Non-pigmented ciliary epithelial cell (primary cell): ENCODE results near the gene RNF181.
"Not testable (repeated sequence)": the region's sequence is repeated elsewhere in the genome, so short reads cannot be mapped to it uniquely, and the experiment has no call there.

Experiments
- DNase-seq: peaks from one replicate; pipeline ENCODE4 v3.0.0-alpha.2; 2010; ENCODE audit warnings: low read depth

Gene RNF181, protein sequence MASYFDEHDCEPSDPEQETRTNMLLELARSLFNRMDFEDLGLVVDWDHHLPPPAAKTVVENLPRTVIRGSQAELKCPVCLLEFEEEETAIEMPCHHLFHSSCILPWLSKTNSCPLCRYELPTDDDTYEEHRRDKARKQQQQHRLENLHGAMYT

GRCh38 chr2:85595301-85596025 is at the start of gene RNF181:
Gene RNF181 (plus strand): TSS chr2:85595745. CDS start chr2:85595764, 19 bp downstream.
- peak; percentile 98 for DNase-seq

DNA sequence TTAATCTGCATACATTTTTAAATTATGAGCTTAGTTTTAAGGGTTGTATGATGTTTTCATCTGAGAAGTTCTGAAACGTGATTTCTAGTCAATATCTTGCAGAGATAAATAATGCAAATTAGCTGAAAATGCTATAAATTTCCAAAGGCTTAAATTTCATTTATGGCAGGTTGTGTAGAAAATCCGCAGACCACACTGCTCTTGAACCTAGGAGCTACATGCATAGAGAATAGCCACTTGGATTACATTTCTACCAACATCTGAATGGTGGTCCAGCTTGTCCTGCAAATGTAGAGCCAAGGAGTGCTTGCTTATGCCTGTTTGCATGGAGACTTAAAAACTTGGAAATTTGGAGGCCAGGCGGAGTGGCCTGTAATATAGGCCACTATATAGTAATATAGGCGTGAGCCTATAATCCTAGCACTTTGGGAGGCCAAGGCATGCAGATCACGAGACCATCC is 49.7 kb upstream of the RNF181 start:
- no peak for DNase-seq

- DNase-seq, result no peak
Measured at GRCh38 chr2:85547089-85547858, 48.3 kb upstream of the RNF181 start.

DNA sequence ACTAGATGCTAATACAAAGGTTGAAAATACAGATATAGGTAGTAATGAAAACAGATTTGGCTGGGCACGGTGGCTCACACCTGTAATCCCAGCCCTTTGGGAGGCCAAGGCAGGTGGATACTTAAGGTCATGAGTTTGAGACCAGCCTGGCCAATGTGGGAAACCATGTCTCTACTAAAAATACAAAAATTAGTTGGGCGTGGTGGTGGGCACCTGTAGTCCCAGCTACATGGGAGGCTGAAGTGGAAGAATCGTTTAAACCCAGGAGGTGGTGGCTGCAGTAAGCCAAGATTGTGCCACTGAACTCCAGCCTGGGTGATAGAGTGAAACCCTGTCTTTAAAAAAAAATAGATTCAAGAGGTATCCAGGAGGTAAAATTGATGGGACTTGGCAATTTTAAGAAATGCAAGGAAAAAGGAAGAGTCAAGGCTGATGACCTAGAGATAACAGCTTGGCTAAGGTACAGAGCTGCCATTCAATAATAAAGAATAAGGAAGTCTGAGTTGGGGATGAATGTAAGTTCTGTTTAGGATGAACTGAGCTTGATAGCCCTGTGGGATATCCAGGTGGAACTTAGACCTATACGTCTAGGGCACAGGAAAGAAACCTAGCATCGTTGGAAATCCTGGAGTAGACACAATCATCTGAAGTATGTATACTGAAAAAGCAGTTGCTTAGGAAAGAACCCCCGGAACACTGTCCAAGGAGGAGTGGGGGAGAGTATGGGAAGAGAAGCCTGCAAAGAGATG is 47.5 kb upstream of the RNF181 start:
- no peak for DNase-seq

- DNase-seq, result no peak
Measured at GRCh38 chr2:85548608-85548900, 47.0 kb upstream of the RNF181 start.

- DNase-seq, result no peak
Measured at GRCh38 chr2:85549095-85549494, 46.5 kb upstream of the RNF181 start.

GRCh38 chr2:85549826-85550225 is 45.7 kb upstream of the RNF181 start:
- peak; percentile 96 for DNase-seq

DNA sequence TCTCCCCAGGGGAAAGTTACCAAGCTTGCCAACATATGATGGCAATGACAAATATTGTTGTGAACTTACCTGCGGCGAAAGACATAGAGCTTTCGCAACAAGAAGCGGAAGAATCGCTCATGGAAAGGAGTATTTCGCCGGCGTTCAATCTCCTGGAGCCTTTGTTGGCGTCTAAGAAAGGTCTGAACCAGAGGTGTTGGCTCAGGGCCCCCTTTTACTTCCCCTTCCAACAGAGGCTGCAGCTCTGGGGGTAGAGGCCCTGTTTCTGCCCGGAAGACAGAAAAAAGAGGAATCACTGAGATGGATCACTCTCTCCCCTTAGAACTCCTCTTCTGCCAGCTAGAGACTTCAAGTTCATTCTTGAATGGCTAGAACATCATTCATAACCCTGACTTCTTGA is 45.1 kb upstream of the RNF181 start:
- DNase-seq, result no peak

GRCh38 chr2:85551698-85552678 is 43.6 kb upstream of the RNF181 start:
- no peak for DNase-seq

DNA sequence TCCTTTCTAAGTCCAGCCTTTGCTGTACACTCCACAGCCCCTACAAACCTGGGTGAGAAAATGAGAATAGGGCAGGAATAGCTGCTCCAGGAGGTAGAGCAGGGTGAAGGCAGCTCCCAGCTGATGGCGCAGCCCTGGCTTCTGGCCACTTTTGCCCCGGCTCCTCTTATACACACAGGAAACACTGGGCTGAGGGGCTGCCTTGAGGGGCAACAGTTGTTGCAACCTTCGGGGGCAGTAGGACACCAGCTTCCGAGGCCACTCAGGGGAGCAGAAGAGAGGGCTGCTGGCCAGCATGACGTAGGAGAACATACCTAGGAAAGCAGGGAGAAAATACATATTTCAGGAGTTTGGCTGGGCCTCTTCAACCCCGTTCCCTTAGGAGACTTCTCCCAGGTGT is 42.4 kb upstream of the RNF181 start:
- DNase-seq, result no peak

GRCh38 chr2:85554980-85555612 is 40.4 kb upstream of the RNF181 start:
- no peak for DNase-seq

DNA sequence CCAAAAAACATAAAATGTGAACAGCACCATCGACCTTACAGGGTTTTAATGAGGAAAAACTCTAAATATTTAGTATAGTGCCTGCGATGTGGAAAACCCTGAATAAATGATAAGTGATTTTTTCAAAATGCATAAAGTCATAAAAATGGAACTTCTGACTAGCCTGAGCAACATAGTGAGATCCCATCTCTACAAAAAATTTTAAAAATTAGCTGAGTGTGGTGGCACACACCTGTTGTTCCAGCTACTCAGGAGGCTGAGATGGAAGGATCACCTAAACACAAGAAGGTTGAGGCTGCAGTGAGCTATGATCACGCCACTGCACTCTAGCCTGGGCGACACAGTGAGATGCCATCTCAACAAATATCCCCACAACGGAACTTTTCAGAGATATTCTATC is 38.4 kb upstream of the RNF181 start:
- no peak for DNase-seq

DNA sequence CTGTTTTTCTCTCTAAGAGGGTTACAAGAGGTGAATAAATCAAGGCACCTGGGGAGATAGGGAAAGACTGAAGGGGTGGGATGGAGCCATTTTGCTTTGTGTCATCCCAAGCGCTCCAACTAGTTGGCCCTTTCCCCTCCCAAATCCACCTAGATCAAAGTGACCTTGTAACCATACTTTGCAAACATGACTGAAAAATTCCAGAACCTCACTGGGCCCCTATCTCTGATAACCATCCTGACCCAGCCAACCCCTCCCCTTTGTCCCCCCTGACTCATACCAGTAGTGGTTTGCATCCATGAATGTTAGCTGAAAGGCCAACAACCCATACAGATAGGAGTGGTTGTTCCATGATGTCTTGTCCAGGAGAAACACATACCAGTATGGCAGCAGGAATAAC is 37.4 kb upstream of the RNF181 start:
- no peak for DNase-seq

DNA sequence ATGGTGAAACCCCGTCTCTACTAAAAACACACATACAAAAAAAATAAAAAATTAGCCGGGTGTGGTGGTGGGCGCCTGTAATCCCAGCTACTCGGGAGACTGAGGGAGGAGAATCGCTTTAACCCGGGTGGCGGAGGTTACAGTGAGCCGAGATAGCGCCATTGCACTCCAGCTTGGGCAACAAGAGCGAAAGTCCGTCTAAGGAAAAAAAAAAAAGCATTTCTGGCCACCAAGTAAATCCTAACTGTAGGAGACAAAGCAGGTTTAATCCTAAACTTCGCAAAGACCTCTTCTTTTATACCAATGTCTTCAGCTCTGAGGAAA is 35.2 kb upstream of the RNF181 start:
- not testable (repeated sequence) for DNase-seq

GRCh38 chr2:85560812-85561279 is 34.7 kb upstream of the RNF181 start:
- DNase-seq, result no peak

DNA sequence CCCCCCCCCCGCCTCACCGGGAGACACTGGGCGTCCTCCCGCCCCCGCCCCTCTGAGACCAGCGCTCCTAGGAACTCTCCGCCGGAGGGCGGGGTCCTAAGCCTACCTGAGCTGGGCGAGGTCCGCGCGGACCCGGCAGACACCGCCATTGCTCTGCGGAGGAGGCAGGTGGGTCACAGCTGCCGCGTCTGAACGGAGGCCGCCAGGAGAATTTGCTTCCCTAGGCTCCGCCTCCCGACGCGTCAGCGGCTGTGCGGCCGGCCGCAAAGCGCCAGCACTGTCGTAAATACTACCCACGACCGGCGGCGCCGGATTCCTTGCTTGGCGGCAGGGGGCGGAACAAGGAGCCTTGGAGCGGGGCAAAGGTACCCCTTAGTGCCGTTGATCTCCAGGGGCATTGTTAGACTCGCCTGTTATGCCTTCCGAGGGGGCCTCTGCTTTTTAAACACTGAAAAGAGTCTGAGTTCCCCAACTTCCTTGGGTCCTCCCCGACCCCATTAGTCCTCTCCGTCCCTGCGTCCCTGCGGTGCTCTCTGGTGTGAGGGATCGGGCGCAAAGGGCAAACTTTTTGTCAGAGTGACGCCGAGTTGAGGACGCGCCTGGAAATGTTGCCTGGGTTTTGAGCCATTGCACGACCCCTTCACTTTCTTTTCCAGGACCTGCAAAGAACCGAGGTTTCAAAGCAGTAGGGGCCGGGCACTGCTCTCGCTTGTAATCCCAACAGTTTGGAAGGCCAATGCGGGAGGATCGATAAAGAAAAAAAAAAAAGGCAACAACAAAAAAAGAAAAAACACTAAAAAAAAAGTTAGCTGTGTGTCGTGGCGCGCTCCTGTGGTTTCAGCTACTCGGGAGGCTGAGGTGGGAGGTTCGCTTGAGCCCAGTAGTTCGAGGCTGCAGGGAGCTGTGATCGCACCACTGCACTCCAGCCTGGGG is 34.0 kb upstream of the RNF181 start, which contains the start of gene GGCX:
Gene GGCX, minus strand, starts transcription at position 214 of the 933 bp plus-strand sequence. Its CDS starts 65 bp downstream, at position 149.
- peak; percentile 71 for DNase-seq

GRCh38 chr2:85564144-85564563 is 31.4 kb upstream of the RNF181 start:
- DNase-seq, result no peak

GRCh38 chr2:85566265-85566664 is 29.3 kb upstream of the RNF181 start:
- no peak for DNase-seq

GRCh38 chr2:85575739-85576138 is 19.8 kb upstream of the RNF181 start:
- no peak for DNase-seq

GRCh38 chr2:85577063-85577385 is 18.5 kb upstream of the RNF181 start:
- no peak for DNase-seq
